ENCODE measurements around the gene DZIP1L. TPM values are rescaled to one million over a fixed set of nuclear protein-coding genes. Genes with fewer than 3 reads are reported as not detected.

The DZIP1L gene
- total RNA-seq, 1 donor from 2014 or later, result 0.60 TPM

- no peak for DNase-seq (ENCODE audit: low read depth in 2 of 2)
Measured at GRCh38 chr3:138072796-138073195, 42.6 kb downstream of the DZIP1L start.

- no peak for DNase-seq (ENCODE audit: low read depth in 2 of 2)
Measured at GRCh38 chr3:138070006-138070405, 45.4 kb downstream of the DZIP1L start.

GRCh38 chr3:138068579-138069174 lies 46.7 kb downstream of the DZIP1L start:
- DNase-seq (ENCODE audit: low read depth in 2 of 2), result peak; percentile 80 to 86

GRCh38 chr3:138068046-138068445 lies 47.4 kb downstream of the DZIP1L start:
- no peak for DNase-seq (ENCODE audit: low read depth in 2 of 2)

- DNase-seq (ENCODE audit: low read depth in 2 of 2), result no peak
Measured at GRCh38 chr3:138066972-138067371, 48.4 kb downstream of the DZIP1L start.

- DNase-seq (ENCODE audit: low read depth in 2 of 2), result no peak
Measured at GRCh38 chr3:138066383-138066782, 49.0 kb downstream of the DZIP1L start.

GRCh38 chr3:138065949-138066348 lies 49.5 kb downstream of the DZIP1L start:
- no peak for DNase-seq (ENCODE audit: low read depth in 2 of 2)

GRCh38 chr3:138063416-138063815 lies 52.0 kb downstream of the DZIP1L start:
- DNase-seq (ENCODE audit: low read depth in 2 of 2), result no peak

- peak in 1 of 2 donors; percentile 19 for DNase-seq (ENCODE audit: low read depth in 2 of 2)
Measured at GRCh38 chr3:138062626-138063025, 52.8 kb downstream of the DZIP1L start.

- no peak for DNase-seq (ENCODE audit: low read depth in 2 of 2)
Measured at GRCh38 chr3:138062037-138062436, 53.4 kb downstream of the DZIP1L start.

- DNase-seq (ENCODE audit: low read depth in 2 of 2), result no peak
Measured at GRCh38 chr3:138060792-138061191, 54.6 kb downstream of the DZIP1L start.

GRCh38 chr3:138059261-138059660 lies 56.1 kb downstream of the DZIP1L start:
- DNase-seq (ENCODE audit: low read depth in 2 of 2), result no peak

- DNase-seq (ENCODE audit: low read depth in 2 of 2), result no peak
Measured at GRCh38 chr3:138057384-138057783, 58.0 kb downstream of the DZIP1L start.

GRCh38 chr3:138054057-138054456 lies 61.4 kb downstream of the DZIP1L start:
- no peak for DNase-seq (ENCODE audit: low read depth in 2 of 2)

- DNase-seq (ENCODE audit: low read depth in 2 of 2), result peak; percentile 51 to 60
Measured at GRCh38 chr3:138051947-138052802, 63.2 kb downstream of the DZIP1L start.

- DNase-seq (ENCODE audit: low read depth in 2 of 2), result no peak
Measured at GRCh38 chr3:138049157-138049919, 66.1 kb downstream of the DZIP1L start.

GRCh38 chr3:138047596-138048158 lies 67.7 kb downstream of the DZIP1L start:
- DNase-seq (ENCODE audit: low read depth in 2 of 2), result no peak

GRCh38 chr3:138046955-138047354 lies 68.5 kb downstream of the DZIP1L start:
- no peak for DNase-seq (ENCODE audit: low read depth in 2 of 2)

- no peak for DNase-seq (ENCODE audit: low read depth in 2 of 2)
Measured at GRCh38 chr3:138046085-138046484, 69.3 kb downstream of the DZIP1L start.

GRCh38 chr3:138043266-138044029 lies 72.0 kb downstream of the DZIP1L start:
- DNase-seq (ENCODE audit: low read depth in 2 of 2), result peak in 1 of 2 donors; percentile 32

GRCh38 chr3:138042043-138042442 lies 73.4 kb downstream of the DZIP1L start:
- DNase-seq (ENCODE audit: low read depth in 2 of 2), result peak in 1 of 2 donors; percentile 13

All from lung microvascular endothelial cell (primary cell).